Muscle of back (tissue), 11 donors: ENCODE results near the gene FAM174B. TPM values are rescaled to one million over a fixed set of nuclear protein-coding genes. Genes with fewer than 3 reads are reported as not detected.

Experiments used
- DNase-seq, 3 donors: peaks; one replicate each; pipeline versions ENCODE4 v3.0.0 to v3.0.0-alpha.2; 2013
- polyA plus RNA-seq, 10 donors: library from polyadenylated mRNA; unstranded; fragments of 120-200 nt; gene quantifications; one replicate each; pipeline ENCODE4 v1.2.1, GENCODE V29; 2013; ENCODE audit not compliant: insufficient read length in 10 of 10

Gene FAM174B
- polyA plus RNA-seq, 10 donors, result 13.6 to 23.0 (median 17.0) TPM

DNA sequence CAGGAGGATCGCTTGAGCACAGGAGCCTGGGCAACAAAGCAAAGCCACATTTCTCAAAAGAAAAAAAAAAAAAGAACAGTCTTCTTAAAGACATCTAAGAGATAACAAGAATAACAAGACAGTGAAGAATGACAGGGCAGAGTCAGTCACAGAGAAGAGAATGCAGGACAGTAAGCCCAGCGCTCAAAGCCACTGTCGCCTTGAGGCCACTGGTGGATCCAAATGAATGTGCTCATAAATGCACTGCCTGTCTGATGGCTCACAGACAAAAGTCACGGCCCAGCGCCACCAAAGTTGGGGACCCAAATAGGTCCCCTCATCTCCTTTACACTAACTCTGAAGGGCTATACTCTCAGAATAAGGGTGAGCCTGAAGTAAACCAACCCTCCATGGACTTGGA is 52.3 kb downstream of the FAM174B start:
- DNase-seq, result no peak

DNA sequence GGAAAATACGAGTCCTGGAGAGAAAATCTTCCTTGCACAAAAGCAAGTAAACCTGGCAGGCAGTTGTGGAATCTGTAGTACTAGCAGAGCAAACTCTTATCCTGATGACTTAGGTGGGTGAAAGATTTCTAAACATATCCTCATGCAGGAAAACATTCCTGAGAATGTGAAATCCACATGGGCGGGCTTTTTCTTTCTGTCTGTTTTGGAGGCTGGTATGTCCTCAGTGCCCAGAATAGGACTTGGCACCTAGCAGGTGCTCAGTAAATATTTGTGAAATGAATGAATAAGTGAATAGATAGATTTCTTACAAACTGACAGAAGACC is 53.3 kb downstream of the FAM174B start:
- DNase-seq, result no peak

DNA sequence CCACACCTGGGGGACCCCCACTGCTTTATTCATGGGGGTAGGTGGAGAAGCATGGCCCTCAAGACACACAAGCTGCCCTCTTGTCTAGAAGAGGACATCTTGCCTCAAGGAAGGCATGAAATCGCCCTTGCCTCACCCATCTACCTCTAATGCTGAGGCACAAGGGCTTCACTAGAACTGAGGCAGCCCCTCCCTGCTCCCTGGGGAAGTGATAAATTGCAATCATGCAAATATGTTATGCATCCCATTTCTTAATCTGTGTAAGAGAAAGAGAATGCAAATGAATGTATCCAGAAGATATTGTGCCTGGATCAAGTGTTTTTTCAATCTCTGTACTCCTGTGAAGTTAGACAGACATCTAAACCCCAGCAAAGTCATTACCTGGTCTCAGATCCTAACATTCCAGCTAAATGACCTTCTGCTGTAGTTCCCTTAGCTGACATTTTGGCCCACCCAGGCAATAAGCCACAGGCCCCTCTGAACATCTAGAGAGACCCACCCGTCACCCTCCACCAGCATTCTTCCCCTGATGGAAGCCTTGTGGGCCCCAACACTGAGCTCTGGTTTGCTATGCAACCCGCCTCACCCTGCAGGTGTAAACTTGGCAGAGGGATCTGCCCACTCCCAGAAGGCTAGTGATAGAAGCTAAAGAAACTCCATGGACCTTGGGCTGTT is 53.8 kb downstream of the FAM174B start:
- no peak for DNase-seq

DNA sequence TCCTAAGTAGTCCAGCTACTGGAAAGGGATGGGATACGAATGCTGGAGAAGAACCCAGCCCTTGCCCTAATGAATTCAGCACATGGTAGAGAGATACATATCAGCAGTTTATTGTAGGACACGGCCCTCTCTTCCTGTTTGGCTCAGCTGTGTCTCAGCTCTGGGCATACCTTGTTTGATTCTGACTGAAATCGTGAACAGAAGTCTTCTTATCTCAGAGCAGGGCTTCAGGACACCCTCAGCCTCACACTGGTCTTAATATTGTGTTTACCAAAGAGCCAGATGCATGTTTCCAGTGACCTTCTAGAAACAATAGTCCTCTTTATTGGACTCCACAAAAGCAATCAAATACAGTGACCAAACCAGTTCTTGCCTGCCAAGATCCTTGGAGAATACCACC is 54.7 kb downstream of the FAM174B start:
- DNase-seq, result no peak

DNA sequence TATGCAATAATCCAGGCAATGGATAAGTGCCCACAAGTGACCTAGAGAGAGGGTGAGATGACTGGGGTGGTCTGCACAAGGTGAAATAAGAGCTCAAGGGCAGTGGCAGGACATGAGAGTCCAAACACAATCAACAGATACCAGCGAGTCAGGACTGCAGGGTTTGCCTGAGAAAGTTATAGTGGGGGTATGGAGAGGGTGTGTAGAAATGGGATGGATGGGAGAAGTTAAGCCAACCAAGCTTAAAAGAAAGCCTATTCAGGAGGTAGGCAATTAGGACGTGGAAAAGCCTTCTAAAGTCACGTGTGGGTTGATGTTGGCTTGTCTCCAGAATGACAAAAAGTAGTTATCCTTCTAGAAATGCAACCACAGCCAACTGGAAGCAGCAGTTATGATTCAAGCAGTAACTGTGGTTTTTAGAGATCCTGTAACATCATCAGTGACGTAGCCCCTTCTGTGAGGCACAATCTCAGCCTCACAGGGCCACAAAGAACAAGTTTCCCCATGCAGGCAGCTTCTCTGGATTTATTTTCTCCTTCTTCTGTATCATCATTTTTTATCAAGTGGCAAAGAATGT is 56.1 kb downstream of the FAM174B start:
- no peak for DNase-seq

DNA sequence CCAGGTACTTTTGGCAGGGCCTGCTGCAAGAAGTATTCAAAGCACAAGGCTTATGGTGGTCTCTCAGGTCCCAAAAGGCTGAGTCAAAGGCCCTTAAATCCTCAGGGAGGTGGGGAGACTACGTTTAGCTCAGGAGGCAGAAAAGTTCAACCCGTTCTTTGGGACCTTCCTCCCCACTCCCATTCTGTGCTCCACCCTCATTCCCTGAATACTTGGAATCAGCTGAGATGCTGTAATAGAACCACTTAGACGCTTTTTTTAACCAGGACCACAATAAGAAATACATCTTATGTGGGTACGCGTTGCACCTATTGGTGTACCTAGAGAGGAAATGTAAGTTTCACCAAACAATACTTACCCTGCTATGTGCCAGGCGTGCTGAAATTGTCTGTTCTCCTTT is 58.0 kb downstream of the FAM174B start:
- no peak for DNase-seq

DNA sequence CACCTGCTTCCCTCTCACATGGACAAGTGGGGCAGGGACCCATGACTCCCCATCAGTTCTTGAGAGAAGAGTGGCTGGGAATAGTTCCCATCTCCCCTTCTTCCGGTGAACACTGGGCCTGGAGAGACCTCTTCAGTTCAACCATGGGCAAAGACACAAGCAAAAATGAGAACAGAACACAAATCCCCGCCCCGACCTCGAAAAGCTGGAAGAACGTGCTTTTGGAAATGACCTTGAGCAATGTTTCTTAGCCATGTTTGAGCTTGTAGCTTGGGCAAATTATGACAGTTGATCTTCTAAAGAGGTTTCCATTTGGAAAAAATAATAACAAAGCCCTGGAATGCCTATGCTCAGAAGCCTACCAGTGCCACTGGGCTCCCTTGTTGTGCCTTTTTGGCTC is 59.0 kb downstream of the FAM174B start:
- DNase-seq, result no peak

DNA sequence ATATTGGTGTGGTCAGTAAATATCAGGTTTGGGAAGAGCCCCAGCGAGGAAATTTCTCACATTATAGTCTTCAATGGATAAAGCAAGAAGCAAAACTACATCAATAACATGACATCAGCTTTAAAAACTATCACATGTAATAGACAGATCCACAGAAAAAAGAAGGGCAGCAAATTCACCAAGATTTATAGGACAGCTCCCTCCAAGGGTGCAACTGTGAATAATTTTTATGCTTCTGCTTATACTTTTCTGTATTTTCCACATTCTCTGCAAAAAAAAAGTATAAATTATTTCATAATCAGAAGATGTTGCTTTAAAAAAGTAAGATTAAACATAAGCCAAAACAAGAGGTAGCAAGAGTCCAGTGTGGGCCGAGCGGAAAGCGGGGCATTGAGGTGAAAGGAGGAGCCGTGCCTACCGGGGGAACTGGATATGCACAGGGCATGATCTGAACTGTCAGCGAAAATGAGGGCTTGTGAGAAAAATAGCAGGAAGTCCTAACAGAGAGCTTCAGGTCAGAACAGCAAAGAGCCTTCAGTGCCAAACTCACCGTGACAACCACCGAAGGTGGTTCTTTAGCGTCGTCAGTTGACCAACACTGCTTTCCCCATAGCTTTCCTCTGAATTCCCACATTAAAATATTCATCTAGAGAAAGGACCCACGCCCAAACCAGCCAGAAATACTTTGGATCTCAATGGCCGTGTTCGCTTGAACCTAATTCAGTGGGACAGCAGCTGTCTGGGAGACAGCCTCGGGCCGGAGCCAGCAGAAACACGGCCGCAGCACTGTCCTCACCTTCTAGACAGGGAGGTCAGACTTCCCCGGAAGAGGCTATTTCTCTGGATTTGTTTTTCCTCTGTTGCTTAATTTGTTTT is 59.8 kb downstream of the FAM174B start:
- no peak for DNase-seq

DNA sequence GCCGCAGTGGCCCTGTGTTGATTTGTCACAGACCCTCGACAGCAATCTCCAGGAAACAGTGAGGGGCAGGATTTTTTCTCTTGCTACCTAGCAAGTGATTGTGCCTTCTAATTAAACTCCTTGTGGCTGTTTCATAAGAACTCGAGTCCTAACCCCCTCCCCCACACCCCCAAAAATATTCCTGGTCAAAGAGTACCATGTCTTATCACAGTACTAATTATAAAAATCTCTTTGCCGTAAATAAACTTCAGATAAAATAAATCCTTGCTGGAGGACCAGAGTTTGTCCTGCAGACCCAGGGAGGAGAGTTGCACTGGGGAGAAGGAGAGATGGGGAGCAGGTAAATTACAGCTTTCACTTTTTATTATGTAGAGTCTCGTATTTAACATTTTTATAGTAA is 64.3 kb downstream of the FAM174B start:
- no peak for DNase-seq

DNA sequence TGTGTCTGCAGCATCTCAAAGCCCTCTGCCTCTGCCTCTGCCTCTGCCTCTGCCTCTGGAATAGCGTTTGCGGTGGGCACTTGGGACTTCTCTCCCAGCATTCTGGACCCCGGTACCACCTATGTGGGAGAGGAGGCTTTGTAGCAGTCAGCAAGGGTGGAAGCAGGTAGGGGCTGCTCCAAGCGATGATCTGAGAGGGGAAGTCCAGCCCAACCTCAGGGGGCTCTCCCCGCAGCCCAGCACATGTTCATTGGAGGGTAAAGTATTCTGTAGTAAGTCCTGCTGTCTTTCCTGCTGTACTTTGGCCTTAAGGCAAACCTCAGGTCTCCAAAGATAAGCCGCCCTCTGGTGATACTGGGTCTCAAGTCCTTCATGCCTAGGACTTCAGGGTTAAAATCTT is 68.6 kb downstream of the FAM174B start:
- DNase-seq, result no peak

DNA sequence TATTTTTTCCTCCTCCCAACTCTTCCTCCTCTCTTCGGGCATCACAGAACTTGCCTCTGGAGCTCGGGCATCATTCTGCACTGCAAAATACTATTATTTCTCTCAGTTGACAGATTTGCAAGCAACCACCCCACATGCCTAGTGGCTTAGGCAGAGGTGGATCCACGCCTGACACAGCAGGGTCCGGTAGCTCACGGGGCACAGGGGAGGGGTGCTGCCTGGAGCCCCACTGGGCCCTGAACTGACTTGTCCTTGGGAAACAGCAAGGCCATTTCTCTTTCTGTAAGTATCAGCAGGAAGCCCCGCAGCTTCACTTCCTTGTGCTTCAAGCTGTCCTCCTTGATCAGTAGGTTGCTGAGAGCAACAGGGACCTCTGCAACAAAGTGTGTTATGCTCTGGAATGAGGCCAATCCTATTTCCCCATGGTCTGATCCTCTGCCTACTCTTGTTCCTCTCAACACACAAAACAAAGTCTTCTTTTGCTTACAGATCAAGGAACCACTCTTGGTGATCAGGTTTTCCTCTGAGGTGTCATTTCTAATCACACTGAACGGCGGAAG is 69.1 kb downstream of the FAM174B start:
- no peak for DNase-seq

DNA sequence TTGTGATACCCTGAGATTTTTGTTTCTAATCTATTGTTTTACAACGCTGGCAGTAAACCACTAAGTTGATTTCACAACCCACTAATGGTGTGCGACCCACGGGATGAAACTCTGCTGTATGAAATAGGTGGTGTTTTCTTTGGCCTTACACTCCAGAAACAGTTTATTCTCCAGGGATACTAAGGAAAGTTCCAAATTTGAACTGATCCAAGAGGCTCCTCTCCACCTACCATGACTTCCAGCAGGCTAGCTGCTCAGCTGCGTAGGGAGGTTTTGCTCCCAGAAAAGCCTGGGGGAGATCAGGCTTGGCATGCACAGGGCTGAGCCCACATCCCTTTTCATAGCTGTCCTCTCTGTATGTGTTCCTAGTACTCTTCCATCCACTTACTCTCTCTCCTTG is 71.5 kb downstream of the FAM174B start:
- DNase-seq, result no peak

DNA sequence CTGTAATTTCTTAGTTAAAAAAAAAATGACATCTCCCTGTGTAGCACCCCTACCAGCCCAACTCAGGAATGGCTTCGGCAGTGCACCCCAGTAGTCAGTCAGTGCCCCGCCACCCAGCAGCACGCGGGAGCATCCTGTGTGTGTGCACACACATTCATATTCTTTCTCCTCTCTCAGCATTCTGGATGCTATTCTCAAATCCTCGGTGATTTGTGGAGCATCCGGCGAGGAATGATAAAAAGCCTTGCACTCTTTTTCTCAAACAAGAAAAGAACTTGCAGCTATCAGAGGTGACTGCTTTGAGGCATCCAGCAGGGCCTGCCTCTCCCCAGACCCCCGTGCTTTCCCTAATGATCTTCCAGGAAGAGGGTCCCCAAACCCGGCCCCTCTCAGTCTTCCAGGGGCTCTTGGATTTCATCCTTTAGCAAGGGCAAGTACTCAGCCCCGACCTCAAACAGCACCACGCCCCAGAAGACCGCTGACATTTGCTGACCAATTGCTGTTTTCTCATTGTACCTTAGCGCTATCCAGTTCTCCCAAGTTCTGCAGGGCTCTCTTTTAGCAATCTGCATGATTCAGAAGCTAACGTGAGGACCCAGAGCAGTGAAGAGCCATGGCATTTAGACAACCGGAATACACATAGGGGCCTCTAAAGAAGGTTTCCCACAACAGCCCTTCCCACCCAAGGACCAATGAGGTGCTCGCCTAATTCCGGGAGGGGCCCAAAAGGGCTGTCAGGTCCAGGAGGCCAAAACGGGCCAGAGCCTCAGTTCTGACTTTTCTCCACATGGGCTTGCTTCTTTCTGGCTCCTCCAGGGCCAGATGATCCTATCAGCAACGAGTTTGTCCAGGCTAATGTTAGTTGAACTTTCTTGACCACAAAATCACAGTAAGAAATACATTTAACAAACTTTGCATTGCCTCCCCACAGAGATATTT is 72.2 kb downstream of the FAM174B start:
- DNase-seq, result no peak

DNA sequence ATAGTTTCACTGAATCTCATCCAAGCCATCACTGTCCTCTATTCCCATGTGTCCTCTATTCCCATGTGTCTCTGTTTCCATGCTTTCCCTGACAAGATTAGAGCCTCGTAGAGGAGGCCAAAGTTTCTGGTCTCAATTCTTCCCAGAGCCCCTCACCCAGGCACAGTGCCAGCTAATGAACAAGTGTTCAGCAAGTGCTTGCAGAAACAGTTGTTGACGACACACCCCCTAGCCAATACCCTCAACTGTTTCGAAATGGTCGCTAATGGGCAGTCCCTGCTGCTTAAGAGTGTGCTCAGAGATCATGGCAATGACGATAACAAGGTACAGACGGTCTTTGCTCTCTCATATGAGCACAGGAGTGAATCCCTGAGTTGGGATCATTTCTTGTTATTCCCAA is 73.4 kb downstream of the FAM174B start:
- no peak for DNase-seq

DNA sequence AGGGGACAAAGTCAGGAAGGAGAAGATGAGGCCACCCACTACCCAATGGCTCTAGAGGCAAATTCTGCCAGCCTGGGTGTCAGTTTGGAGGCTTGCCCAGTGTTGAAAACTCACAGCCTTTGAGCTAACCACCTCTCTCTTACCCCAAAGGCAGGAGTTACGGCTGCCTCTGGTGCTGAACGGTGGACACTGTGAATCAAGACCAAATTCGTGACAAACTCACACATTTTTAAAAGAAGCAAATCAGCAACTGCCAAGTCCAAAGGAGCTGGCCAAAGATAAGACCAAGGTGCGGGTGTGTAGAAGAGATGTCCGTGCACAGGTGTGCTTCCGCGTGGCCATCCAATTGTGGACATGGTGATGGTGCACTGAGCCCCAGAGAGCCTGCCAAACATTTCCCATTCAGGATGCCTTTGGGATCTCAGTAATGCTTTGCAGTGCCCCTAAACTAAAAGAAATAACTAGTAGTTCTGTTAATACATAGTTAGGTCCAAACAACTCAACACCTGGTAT is 74.6 kb downstream of the FAM174B start:
- no peak for DNase-seq

DNA sequence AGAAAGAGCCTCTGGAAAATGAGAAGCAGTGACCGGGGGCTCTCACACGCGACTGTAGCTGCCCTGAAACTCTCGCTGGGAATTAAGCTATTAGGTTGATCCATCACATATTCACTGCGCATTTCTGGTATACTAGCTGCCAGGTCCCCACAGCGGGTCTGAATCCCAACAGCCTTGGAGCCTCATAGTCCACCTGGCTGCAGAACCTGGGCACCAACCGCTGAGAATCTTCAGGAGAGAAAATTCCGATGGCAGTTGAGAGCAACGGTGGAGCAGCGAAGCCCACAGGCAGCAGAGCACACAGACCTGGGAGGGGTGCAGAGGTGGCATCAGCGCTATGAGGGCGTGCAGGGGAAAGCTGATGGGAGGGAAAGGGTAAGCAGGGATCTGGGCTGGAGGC is 75.1 kb downstream of the FAM174B start:
- no peak for DNase-seq

DNA sequence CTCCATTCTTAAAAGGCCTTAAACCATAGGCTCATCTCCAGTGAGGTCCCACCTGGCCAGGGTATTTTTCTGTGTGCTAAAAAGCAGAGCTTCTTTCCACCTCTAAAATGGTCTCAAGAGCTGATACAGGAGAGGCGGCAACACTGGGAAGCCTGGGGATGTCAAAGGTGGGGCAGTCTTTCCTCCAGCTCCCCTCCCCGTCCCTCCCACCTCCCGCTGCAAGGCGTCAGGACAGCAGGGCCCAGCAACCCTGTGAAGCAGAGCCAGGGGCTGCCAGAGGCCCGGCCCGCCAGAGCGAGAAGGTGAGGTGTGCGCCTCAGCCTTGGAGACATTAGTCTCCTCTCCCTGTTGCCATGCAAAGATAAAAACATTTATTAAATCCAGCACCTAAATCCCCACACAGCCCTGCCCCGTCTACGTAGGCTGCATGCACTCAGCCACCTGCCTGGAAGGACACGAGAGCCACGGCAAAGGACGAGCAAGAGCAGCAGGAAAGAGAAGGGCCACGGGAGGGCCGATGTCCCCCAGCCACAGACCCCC is 75.6 kb downstream of the FAM174B start:
- no peak for DNase-seq

DNA sequence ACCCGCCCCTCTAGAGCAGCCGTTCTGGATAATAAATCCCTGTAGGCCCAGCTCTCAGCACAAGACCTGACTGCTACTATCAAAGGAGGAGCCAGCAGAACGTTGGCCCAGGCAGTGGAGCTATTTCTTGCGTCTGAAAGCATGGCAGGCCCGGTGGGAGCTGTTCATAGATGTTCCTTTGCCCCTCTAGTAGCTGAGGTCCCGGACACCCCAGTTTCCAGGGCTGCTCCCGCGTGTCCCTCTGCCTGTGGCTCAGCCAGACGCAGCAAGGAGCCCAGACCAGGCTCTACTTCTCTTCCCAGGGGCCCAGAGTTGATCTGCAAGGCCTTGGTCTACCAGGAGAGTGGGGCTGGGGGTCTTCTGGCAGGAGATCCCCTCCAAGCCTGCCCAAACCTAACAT is 76.1 kb downstream of the FAM174B start:
- DNase-seq, result no peak

DNA sequence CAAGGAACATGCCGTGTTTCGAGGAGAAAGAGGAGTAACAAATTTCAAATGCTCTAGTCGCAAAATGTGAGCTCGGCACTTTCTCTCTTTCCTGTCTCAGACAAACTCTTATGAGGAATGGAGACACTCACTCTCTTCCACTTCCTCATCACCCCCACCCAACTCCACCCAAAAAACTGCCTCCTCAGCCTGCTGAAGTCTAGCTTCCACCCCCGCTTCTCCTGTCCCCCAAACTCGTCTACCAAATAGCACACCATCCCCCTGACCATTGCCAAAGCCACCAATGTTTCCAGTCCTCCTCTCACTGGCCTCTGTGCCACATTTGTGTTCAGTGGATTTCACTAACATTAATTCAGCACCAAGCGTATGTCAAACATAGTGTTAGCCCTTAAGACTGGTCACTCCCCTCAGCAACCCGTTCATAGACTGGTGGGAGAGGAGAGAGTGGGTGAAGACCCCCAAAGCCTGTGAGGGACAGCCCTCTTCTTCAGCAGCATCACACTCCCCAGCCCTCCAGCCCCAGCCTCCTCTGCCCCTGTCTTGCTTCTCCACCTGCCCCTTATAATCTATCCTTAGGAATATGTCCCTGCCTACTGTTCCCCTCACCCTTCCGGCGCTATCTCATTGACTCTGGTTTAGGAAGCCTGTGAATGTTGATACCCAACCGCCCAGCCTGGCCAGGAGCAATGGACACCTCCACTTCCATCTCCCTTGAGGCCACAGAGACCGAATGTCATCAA is 77.3 kb downstream of the FAM174B start:
- no peak for DNase-seq

DNA sequence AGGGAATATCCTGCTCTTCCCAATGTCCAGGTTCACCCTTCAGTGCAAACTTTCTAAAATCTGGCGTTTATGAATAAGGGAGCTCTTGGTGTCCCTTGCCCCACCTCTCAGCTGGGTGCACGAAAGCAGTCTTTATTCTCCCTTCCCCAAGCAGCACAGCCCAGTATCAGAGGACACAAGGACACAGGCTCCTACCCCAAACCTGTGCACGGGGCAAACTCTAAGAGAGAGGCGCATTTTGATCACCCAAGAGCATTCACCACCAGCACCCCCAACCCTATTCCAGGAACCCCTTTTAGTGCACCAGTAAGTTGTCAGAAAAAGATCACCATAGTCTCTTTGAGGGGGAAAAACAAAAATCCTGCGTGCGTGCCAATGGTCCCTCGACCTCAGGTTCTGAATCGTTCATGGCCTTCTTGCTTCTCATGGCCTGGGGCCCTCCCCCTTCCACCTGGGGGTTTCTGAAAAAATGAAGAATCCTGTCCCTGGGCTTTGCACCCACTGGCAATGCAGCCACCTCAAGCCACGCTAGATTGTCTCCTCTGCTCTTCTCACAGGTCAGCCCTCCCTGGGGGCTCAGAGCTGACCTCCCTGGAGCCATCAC is 78.9 kb downstream of the FAM174B start:
- no peak for DNase-seq
